Right lobe of liver (tissue), 4 donors: ENCODE data around the gene KCNQ1OT1.

Source experiments
- CTCF ChIP-seq, 4 donors: fragments of 200-600 bp in 3 of 4; fragments of 450-650 bp in 1 of 4; IDR thresholded peaks; one replicate each; pipeline versions ENCODE4 v1.5.1 to v1.8.0; 2016 to 2022; ENCODE audit warnings: antibody characterized with exemption in 4 of 4, mild to moderate bottlenecking in 2 of 4
- POLR2A ChIP-seq: fragments of 450-650 bp; IDR thresholded peaks from one replicate; pipeline ENCODE4 v1.6.1; 2017; ENCODE audit warnings: antibody characterized with exemption, mild to moderate bottlenecking
- donor health status: DM: no; HTN: no; CAD: no.
- donor health status: DM: no; HTN: no; CAD: no.
- donor health status: DM: no; HTN: yes; CAD: no.

DNA sequence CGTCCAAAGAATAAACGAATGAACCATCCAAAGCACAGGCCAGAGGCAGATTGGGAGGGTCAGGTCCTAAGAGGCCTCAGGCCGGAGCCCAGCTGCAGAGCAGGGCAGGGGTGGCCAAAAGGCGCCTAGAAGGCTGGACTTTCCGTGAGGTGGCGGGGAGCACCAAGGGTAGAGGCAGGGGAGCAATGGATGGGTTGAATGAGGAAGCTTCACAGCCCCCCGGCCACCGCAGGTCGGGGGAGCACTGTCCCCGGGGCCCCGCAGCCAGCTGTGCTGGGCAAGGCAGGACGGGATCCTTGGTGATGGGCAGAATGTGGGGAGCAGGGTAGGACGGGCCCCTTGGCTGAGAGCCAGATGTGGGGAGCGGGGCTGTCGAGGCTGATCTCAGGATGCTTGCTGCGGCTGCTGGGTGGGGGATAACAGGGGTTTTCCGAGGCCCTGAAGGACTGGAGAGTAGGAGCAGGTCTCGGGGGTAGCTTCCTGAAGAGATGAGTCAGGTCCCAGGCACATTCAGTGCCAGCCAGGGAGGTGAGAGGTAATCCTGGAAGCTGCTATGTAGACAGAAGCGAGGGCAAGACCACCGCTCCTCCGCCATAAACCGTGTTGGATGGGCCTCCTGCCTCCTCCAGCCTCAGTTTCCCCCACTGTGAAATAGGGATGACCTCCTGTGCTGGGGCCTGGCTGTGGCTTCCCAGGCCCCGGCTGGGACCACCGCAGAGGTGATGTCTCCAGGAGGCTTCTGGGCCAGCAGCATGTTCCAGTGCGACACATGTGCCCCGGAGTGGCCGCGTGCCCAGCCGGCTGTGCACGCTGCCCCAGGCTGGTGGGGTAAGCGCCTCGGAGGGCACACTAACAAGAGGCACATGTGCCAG, 34.6 kb upstream of the KCNQ1OT1 start:
- TF ChIP-seq POLR2A (no peak), CTCF (IDR thresholded peaks at IDR 0.05) (no peak)
